GDM1 (cell line): ENCODE results near the gene ADGRE2.
"Not testable (repeated sequence)": the region's sequence is repeated elsewhere in the genome, so short reads cannot be mapped to it uniquely, and the experiment has no call there.

Experiments
- DNase-seq: peaks from one replicate; lab custom pipeline; 2025; lab: John Stamatoyannopoulos, UW

The ADGRE2 gene

GRCh38 chr19:14778110-14778845 is at the start of gene ADGRE2:
ADGRE2 (minus strand) TSS chr19:14778560; CDS start chr19:14776756, 1,804 bp downstream.
- not testable (repeated sequence) for DNase-seq

DNA sequence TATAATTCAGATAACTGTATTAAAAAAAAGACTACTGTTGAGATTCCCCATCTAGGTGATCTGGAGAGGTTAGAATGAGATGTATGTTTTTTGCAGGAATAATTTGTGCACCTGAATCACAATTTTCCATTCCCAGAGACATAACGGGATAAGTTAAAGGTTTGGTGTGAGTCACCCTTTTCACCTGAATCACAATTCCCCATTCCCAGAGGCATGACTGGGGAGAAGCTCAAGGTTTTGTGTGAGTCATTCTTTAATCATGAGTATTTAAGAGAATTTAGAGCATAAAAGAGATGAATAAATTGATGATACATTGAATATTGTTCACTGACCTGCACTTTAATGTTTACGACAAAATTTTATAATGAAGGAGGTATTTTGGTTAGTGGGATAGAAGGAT is 47.6 kb upstream of the ADGRE2 start:
- no peak for DNase-seq

GRCh38 chr19:14821937-14822336 is 43.6 kb upstream of the ADGRE2 start:
- DNase-seq: peak; percentile 4

GRCh38 chr19:14818588-14818987 is 40.2 kb upstream of the ADGRE2 start:
- no peak for DNase-seq

DNA sequence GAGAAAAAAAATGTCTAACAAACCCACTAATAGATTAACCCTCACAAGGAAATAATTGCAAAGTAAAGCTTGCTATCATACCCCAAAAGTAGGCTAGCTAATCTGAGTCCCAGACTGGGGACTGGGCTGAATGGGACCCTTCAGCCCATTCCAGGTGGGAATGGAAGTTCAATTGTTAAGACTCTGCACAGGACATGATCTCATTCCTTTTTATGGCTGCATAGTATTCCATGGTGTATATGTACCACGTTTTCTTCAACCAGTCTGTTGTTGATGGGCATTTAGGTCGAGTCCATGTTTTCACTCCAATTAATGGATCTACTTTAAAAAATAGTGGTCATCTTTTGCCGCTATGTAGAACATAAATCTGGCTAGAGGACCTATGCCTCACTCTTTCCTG is 38.7 kb upstream of the ADGRE2 start:
- no peak for DNase-seq

- DNase-seq: no peak
Observed at GRCh38 chr19:14814982-14815652, 36.8 kb upstream of the ADGRE2 start.

GRCh38 chr19:14809272-14810057 is 31.1 kb upstream of the ADGRE2 start:
- DNase-seq: no peak

DNA sequence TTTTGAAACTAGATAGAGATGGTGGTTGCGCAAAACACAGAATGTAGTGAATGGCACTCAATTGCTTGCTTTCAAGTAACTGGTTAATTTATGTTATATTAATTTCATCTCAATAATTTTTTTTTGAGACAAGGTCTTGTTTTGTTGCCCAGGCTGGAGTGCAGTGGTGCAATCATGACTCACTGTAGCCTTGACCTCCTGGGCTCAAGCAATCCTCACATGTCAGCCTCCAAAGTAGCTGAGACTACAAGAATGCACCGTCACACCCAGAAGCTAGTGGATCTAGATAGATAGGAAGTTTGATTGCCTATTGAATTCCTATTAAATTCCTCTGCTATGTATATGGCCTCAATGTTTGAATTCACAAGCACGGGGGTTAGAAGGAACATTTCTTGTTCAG is 26.4 kb upstream of the ADGRE2 start:
- DNase-seq: no peak

GRCh38 chr19:14798760-14799159 is 20.4 kb upstream of the ADGRE2 start:
- DNase-seq: no peak

DNA sequence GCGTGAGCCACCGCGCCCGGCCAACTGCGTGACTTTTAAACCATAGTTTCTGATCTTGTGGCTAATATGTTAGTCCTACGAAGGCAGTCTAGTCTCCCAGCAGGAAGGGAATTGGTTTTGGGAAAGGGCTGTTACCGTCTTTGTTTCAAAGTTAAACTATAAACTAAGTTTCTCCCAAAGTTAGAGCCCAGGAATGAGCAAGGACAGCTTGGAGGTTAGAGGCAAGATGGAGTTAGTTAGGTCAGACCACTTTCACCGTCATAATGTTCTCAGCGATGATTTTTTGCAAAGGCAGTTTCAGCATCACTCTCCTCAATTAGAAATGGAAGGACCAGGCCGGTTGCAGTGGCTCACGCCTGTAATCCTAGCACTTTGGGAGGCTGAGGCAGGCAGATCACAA is 17.7 kb upstream of the ADGRE2 start:
- DNase-seq: no peak

DNA sequence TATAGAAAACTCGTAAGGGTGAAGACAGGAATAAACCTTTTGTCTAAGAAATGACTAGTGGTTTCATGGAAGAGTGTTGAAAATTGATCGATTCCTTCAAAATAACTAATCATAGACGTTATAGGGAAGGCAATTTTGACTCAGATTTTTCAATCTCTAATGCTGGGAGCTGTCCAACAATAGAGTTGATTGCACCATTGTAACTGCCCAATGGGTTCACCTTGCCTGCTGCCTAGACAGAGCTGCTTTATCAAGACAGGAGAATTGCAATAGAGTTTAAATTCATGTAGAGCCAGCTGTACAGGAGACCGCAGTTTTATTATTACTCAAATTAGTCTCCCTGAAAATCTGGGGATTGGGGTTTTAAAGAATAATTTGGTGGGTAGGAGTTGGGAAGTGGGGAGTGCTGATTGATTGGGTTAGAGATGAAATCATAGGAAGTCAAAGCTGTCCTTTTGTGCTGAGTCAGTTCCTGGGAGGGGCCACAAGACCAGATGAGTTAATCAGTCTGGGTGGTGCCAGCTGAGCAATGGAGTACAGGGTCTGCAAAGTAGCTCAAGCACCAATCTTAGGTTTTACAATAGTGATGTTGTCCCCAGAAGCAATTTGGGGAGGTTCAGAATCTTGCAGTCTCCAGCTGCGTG is 16.8 kb upstream of the ADGRE2 start:
- no peak for DNase-seq

DNA sequence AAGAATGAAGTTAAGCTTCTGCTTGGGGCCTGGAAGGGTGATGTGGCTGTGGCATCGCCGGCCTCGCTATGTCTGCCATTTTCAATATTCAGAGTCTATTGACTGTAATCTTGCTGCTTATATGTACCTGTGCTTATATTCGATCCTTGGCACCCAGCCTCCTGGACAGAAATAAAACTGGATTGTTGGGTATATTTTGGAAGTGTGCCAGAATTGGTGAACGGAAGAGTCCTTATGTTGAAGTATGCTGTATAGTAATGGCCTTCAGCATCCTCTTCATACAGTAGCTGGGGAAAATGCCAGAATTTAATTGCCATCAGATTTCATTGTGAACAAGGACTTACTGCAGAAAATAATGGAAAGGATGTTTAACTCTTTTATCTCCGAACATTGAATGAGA is 13.9 kb upstream of the ADGRE2 start:
- not testable (repeated sequence) for DNase-seq

DNA sequence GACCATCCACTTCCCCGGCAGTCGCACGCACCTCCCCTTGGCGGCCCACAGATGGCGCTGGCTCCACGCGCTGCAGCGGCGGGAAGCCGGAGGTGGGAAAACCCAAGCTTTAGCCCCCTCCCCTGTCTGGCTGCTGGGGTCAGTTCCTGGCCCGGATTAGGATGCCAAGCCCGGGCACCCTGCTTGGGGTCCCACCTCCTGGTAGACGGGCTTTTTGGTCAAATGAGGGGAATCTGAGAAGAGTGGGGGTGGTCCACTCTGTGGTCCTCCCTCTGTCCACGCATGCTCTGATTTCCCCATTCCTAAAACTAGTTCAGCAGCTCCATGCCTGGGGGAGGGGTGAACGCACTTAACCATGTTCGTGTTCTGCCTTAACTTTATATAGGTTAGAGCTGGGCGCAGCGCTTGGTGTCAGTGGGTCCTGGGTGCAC is 8.1 kb upstream of the ADGRE2 start:
- DNase-seq: peak; percentile 9

DNA sequence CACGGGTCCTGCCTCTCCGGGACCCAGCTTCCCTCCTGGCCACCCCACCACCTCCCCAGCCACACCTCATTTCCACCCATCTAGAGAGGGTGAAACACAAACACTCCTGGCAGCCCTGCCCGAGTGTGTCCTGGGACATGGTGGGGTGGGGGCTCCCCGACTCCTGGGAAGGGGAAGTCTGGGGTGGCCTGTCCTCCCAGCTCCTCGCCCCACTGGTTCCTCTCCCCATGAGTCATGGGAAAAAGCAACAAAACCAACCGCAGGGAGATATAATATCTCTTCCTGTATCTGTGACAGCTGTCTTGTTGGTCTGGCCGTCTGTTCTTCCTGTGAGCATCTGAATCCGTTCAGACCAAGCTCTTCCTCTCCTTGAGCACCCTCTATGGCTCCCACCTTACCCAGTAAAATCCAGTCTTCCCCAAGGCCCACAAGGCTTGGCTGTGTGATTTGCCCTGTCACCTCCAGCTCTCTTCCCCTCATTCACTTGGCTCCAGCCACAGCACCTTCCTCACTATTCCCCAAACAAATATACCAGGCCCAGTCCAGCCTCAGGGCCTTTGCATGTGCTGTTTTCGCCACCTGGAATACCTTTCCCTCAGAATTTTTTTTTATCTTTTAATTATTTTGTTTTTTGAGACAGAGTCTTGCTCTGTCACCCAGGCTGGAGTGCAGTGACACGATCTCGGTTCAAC is 6.9 kb upstream of the ADGRE2 start:
- peak; percentile 89 for DNase-seq

GRCh38 chr19:14784730-14785101 is 6.4 kb upstream of the ADGRE2 start:
- DNase-seq: peak; percentile 63

GRCh38 chr19:14783410-14783998 is 5.1 kb upstream of the ADGRE2 start:
- peak; percentile 42 for DNase-seq

DNA sequence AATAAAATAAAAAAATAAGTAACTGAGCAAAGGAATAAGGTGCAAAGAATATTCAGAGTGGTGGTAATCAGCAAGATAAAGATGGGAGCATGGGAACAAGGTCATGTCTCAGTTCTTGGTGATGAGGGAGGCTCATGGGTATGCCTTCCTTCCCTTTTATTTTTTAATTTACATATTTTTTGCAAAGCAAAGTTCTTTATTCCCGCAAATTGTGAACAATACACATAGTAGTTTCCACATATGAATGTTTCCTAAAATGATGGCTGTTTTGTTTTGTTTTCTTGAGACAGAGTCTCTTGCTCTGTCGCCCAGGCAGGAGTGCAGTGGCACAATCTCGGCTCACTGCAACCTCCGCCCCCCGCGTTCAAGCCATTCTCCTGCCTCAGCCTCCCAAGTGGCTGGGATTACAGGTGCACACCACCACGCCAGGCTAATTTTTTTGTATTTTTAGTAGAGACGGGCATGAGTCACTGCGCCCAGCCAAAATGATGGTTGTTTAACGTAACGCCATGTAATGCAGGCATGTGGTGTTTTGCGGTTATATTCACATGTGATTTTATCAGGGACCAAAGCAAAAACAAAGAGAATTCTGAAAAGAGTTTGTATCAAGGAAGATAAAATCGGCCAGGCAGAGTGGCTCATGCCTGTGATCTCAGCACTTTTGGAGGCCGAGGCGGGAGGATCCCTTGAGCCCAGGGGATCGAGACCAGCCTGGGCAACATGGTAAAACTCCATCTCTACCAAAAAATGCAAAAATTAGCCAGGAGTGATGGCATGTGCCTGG is 4.5 kb upstream of the ADGRE2 start:
- DNase-seq: no peak

- not testable (repeated sequence) for DNase-seq
Observed at GRCh38 chr19:14781713-14782536, 3.6 kb upstream of the ADGRE2 start.

DNA sequence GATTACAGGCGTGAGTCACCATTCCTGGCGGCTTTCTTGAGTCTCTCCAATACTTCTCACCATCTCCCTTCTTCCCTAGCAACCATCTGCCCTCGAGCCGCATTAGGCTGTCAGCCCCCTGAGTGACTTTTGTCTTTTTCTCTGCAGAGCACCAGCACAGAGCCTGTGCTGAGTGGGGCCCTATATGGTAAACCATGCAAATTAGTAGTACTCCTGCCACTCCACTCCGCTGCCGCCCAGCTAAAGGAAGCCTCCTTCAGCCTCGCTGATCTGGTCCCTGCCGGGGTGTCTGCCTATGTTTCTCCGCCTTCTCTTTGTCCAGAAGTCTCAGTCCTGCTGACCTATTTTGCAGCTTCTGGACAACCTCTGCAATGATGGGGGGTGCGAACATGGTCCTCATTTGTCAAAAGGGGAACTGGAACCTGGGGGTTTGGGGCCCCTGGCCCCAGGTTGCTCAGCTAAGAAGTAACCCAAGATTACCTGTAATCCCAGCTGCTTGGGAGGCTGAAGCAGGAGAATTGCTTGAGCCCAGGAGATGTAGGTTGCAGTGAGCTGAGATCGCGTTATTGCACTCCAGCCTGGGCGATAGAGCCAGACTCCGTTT is 2.4 kb upstream of the ADGRE2 start:
- not testable (repeated sequence) for DNase-seq
